Activated naive CD4-positive, alpha-beta T cell treated with anti-CD3 and anti-CD28 coated beads, Interleukin-2, amount 50 U/mL, for 72 hours (primary cell): ENCODE measurements around the gene PDGFRA. TPM values are rescaled to one million over a fixed set of nuclear protein-coding genes. Genes with fewer than 3 reads are reported as not detected.
"Not testable (repeated sequence)": the region's sequence is repeated elsewhere in the genome, so short reads cannot be mapped to it uniquely, and the experiment has no call there.

Experiments
- ATAC-seq, 2 donors: fragments of 150-1000 bp; cut with Tn5 transposase; 2 replicates each; pipeline ENCODE4 v1.10.0; 2021; ENCODE audit warnings: mild to moderate bottlenecking in 2 of 2, moderate library complexity in 2 of 2
- DNase-seq, 2 donors: peaks; one replicate each; pipeline ENCODE4 v3.0.0; 2021 to 2022; ENCODE audit warnings: low spot score in 2 of 2
- H3K27ac Mint-ChIP-seq, 2 donors: one replicate each; pipeline ENCODE4 v1.8.0; 2022; ENCODE audit warnings: mild to moderate bottlenecking in 2 of 2, mixed read lengths in 2 of 2
- H3K36me3 Mint-ChIP-seq, 2 donors: one replicate each; pipeline ENCODE4 v1.8.0; 2022; ENCODE audit warnings: mixed read lengths in 2 of 2
- H3K9me3 Mint-ChIP-seq, 2 donors: one replicate each; pipeline ENCODE4 v1.8.0; 2022; ENCODE audit warnings: mixed read lengths in 2 of 2
- total RNA-seq, 2 donors: library from RNA; stranded (reverse); gene quantifications; one replicate each; pipeline ENCODE4 v1.2.3, GENCODE V29; 2022

Gene PDGFRA
- total RNA-seq, 2 donors from 2014 or later = 0.41 TPM; not detected in 1

DNA sequence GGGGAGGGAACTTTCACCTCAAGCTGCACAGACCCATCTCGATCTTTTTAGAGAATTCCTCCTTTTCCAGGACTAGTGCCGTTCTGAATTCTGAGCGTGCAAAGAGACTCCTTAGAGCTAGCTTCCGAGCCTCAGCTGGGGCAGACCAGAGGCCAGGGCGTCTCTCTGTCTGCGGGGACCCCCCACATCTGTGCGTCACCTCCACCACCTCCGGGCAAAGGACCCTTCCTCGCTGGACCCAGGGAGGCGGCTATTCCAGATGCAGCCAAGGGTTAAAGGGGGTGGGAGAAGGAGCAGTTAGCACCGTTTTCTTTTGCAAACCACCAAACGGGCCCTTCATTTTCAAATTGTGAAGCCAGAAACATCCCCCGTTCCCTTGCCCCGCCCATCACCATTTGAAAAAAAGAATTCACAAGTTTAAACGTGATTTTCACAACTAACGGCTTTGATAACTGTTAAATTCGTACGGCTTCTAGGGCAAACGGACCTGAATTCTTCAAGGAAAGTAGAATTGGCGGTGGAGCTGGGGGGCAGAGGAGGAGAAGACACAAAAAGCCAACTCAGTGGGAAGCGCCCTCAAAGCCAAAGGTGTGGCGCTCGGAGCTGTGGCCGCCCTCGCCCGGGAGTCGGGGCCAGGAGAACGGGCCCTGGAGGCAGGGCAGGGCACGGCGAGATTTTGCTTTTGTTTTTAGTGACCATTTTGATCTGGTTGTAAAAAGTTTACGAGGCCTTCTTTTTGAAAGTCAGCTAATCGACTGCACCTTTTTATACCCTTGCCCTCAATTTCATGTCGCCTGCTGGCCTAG, 3.3 kb upstream of the PDGFRA start:
- Mint-ChIP-seq H3K27ac (no peak overlapping the region), H3K9me3 (no peaks in the 10 kb centered on the region), H3K36me3 (peaks cover 0 to 13% of the 10 kb centered on the region in 2 donors)
- DNase-seq = peak in 1 of 2 donors; percentile 9
- no peak for ATAC-seq

DNA sequence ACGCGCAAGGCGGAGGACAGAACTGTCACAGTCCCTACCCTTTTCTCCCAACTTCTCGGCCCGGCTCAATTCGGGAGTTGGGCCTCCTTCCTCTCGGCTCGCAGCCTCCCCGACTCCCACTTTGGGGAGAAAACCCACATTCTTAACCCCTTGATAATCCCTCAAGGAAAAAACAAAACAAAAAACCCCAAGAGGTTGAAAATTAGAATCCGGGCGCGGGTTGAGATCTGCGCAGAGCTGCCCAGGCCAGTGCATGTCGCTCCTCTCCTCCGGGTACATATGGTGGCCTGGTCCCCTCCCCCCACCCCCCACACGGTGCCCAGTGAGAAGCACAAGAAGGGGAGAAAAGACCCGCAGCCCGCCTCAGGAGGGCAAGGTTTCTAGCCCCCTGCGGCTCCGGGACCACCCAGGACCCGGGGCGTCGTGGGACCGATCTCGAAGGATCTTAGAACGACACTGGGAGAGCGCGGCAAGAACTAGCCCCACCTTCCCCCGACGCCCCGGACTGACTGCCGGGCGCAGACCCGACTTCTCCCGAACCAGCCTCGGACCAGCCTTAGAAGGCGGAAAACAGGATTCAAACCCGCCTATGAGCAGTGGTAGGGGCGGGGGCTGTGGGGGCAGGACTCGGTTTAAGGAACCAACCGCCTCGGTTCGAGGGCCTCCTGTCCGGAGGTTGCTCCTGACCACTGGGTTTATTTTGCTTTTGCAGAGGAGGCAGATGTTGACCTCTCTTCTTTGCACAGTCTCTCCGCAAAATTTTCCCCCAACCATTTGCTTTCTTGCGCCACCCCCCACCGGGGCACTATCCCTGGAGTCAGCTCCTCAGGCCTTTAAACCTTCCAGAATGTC, 2.5 kb upstream of the PDGFRA start:
- ATAC-seq = no peak
- DNase-seq = no peak
- Mint-ChIP-seq H3K36me3 (peaks cover 0 to 13% of the 10 kb centered on the region in 2 donors), H3K27ac (no peak overlapping the region), H3K9me3 (no peaks in the 10 kb centered on the region)

DNA sequence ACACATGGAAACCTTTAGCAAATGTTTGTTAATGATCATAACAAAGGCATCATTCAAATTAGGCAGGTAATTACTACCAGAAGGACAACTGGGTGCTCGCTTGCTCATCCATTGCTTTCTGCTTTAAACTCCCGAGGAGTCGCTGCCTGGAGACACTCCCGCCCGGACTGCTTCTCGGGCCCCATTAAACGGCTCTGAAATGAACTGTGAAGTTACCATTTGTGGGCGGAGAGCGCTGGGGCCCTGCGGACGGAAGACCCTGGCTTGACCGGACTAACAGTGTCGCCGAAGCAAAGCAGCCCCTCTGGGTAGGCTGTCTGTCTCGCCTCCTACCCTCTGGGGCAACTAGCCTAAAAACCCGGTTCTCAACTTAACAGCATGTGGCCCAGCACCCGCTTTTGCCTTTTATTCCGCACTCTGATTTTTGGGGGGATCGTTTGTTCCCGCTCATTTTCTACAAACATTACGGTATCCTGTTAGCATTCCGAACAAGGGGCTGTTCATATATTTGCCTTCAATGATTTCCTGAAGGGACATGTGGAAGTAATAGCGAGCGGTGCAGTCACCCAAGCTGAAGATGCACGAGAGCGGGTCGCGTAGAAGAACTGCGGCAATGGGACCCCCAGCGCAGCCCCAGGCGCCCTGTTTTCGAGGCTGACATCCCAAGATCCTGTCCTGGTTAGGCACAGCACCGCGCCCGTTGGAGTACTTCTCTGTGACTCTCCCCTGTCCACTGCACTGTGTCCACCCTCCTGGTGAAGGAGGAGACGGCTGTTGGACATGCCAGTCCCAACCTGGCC, 1.6 kb upstream of the PDGFRA start:
- peak in 1 of 2 donors; percentile 15 for DNase-seq
- peaks cover 0 to 13% of the 10 kb centered on the region in 2 donors for H3K36me3 Mint-ChIP-seq
- no peaks in the 10 kb centered on the region for H3K9me3 Mint-ChIP-seq
- H3K27ac Mint-ChIP-seq = no peak overlapping the region
- peak; percentile 20 to 26 for ATAC-seq

DNA sequence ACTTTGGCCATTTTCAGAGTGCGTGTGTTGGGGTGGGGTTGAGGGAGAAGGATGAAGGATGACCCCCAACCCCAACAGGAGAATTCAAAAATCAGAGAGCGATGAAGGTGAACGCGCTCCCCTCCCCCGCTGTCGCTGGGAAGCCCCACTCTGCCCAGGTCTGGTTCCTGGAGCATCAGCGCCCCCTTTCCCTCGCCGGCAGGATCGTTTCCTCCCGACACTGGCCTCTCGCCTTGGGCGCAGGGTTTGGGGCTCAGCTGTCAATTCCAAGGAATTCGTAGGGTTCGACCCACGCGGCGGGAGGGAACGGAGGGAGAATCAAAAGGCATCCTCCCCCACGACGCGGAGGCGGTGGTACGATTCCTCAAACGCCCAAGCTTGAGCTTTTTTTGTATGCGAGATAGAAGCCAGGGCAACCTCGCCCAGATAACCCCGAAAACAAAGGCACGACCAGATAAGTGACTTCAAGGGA, 1.0 kb upstream of the PDGFRA start:
- ATAC-seq (peak; percentile 44 to 70), DNase-seq (peak in 1 of 2 donors; percentile 71)
- Mint-ChIP-seq H3K9me3 (no peaks in the 10 kb centered on the region), H3K27ac (no peak overlapping the region), H3K36me3 (peaks cover 0 to 13% of the 10 kb centered on the region in 2 donors)

DNA sequence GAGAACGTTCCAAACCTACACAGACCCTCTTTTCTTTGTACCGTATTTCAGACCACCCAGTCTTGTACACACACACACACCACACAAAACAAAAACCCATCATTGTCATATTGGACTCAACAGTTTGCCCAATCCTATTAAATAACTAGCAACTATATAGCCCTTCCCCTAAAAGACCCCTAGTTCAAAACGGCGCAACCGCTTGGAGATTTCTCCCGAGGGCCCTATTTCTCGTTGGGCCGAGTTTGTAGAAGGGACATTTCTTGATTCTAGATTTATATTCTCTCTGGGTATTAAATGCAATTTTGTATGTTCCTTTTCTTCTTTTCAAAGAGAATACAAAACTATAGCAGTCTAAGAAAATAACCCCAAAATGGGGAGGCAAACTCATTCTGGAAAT, 547 bp upstream of the PDGFRA start:
- no peak overlapping the region for H3K27ac Mint-ChIP-seq
- H3K9me3 Mint-ChIP-seq = no peaks in the 10 kb centered on the region
- ATAC-seq = no peak
- H3K36me3 Mint-ChIP-seq = peaks cover 0 to 13% of the 10 kb centered on the region in 2 donors
- no peak for DNase-seq

DNA sequence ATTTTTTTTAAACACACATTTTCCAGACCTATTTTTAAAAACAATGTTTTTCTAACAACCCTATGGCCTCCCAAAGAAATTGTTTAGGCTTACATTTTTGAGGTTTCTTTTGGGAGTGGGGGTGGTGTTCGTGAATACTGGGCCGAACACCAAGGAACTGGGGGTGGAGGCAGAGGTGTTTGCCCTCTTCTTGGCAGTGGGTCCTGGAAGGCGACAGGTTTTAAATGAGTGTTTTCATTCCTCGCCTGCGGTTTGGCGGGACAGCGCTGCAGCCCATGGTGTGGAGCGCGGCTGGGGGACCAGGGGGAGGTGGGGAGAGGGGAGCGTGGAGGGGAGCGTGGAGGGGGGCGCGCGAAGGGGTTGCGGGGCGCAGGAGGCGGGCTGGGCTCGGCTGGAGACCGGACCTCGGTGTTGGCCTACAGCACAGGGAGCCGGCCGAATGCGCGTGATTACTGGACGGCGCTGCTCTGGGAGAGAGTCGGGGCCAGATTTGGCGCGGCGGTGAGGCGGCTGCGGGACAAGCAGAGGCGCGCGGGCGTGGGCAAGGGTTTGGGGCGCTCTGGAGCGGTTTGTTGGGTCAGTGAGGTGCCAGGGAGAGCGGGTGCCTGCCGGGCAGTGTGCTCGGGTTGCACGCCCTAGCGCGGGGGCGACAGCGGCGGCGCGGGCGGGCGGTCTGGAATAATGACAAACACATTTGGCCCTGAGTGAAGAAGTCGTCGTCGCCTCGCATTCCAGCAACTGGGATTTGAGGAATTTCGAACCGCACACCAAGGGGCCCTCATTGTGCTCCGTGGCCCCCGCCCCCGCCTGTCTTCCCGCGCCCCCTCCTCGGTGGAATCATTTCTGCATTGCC, 764 bp downstream of the PDGFRA start:
- DNase-seq (peak in 1 of 2 donors; percentile 5), ATAC-seq (no peak)
- Mint-ChIP-seq H3K36me3 (peaks cover 0 to 13% of the 10 kb centered on the region in 2 donors), H3K9me3 (no peaks in the 10 kb centered on the region), H3K27ac (no peak overlapping the region)

DNA sequence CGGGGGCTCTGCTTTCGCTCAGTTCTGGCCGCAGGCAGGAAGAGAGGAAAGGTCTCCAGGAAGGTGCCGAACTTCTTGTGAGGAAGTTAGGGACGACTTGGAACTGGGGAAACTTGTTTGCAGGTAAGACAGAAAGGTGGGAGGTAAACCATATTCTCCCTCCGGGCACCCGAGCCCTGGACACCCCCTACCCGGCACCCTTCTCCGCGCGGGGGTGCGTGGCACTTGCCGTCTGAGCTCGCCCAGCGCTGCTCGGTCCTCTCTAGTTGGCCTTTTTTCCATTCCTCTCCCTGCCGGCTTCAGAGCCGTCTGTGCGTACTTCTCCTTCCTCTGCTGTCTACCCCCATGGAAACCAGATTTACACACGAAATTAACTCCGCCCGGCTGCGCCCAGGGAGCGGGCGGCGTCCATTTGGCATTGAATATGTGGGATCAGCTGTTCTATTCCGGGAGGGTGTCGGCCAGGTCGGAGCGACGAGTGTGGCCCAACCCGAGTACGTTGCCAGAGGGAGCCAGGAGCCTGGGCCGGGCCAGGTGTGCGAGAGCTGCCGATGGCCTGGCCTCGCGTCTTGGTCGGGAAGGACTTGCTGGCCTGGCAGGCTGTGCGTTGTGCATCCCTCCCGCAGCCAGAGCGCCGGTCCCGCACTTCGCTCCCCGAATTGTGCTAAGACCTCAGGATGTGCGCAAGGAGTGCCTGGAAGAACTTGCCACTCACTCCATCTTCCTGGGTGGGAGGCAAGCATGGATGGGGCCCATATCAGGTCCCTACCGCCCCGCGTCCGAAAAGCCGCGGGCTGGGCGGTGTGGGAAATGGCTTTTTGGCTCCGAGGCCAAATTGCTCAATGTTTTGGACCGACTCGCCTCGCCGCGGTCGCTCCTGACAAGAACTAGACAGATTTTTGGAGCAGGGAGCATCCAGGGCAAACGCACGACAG, 1.7 kb downstream of the PDGFRA start:
- no peaks in the 10 kb centered on the region for H3K9me3 Mint-ChIP-seq
- no peak overlapping the region for H3K27ac Mint-ChIP-seq
- H3K36me3 Mint-ChIP-seq = peaks cover 0 to 13% of the 10 kb centered on the region in 2 donors
- DNase-seq (peak in 1 of 2 donors; percentile 20), ATAC-seq (no peak)

DNA sequence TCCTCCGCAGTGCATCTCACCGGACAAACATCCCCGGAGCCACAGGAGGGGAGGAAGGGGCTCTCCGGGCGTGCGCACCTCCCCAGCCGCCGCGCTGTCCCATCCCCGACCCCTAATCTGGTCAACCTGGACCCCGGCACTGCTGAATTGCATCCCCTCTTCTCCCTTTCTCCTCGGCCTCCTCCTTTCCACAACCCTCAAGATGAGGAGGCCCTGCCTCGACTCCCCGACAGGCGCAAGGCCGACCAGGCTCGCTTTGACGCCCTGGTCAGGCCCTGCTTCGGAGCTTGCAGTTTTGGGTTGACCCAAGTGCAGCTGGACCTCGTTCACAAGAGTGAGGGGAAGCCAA, 2.3 kb downstream of the PDGFRA start:
- H3K36me3 Mint-ChIP-seq = peaks cover 0 to 13% of the 10 kb centered on the region in 2 donors
- no peak overlapping the region for H3K27ac Mint-ChIP-seq
- H3K9me3 Mint-ChIP-seq = no peaks in the 10 kb centered on the region
- DNase-seq (peak in 1 of 2 donors; percentile 9), ATAC-seq (no peak)

DNA sequence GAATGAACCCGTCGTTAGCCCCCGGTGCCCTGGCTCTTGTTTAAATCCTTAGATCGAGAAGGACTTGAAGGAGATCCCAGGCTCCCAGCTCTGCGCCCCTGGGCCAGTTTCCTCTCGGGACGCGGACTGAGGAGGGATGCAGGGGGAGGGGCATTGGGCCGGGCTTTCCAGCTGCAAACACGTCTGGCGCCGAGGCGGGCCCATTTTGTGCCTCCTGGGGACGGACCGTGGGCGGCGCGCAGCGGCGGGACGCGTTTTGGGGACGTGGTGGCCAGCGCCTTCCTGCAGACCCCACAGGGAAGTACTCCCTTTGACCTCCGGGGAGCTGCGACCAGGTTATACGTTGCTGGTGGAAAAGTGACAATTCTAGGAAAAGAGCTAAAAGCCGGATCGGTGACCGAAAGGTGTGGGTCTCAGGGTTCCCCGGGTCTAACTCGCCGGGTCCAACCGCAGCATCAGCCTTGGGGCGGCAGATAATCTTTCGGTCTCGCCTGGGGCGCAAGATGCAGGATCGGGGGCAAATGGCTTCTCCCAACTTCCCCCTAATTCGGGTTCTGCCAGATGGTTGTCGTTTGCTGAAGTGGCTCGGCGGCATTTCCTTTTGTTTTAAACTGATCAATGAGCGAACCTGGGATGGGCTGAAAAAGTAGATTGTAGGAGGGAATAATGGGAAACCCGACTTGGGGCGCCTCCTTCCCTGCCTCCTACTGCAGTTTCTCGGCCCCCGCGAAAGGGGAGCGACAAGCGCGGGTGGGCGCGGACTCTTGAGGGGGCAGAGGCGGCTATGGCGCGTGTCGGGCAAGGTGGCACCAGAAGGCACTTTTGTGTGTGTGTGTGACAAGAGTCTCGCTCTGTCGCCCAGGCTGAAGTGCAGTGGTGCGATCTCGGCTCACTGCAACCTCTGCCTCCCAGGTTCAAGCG, 2.9 kb downstream of the PDGFRA start:
- H3K9me3 Mint-ChIP-seq = no peaks in the 10 kb centered on the region
- ATAC-seq (no peak), DNase-seq (peak in 1 of 2 donors; percentile 12)
- H3K36me3 Mint-ChIP-seq = peaks cover 0 to 11% of the 10 kb centered on the region in 2 donors
- peak overlapping the region in 1 of 2 donors; percentile 14 for H3K27ac Mint-ChIP-seq

DNA sequence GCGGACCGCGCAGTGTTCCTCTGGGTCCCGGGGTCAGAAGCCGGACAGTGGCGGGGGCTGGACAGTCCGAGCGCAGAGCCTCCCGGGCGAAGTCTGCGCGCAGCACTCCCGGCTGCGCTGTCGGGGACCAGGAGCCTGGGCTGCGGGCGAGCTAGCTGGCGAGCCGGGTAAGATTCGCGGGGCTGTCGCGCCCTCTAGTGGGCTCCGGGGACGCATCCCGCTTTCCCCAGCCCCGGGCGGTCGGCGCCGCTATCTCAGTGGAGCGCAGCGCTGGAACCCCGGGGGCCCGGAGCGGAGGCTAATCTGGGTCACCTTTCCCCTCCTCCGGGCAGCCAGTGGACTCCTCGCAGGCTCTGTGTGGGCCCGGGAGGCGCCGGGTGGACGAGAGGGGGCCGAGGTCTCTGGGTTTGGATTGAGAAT, 4.2 kb downstream of the PDGFRA start:
- Mint-ChIP-seq H3K27ac (no peak overlapping the region), H3K9me3 (no peaks in the 10 kb centered on the region), H3K36me3 (peaks cover 0 to 7% of the 10 kb centered on the region in 2 donors)
- DNase-seq = peak; percentile 73 to 86
- ATAC-seq = peak; percentile 92 to 93

DNA sequence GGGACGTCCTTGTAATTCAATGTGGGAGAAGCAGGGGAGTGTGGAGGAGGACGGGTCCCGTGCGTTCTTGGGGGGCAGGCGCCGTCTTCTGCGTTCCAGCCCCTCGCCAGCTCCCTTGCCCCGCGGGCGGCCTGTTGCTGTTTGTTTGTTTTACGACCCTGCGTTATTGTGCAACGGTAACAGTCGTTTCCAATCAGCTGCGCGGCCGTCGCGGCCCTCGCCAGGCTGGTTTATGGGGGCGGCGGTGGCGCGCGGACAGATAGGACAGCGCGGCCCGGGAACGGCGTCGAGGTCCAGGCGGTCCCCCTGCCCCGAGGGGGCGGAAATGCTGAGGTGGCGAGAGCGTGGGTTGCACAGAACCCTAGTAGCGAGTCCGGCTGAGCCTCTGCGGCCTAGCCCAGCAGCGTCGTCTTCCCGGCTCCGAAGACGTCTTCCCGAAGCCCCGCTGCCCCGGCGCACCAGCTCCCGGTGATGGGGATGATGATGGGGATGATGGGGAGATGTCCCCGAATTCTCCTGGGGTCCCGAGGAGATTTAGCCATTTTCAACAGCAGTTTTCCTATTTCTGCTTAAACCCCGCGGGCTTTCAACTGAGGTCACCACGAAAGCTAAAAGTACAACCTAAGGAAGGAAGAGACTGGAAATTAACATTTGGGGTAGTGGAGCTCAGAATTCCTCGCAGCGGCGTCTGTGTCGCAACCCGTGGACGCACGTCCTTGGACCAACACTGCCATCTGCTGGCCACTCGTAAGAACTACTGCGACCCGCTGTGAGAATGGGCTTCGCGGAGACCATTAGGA, 4.8 kb downstream of the PDGFRA start:
- H3K36me3 Mint-ChIP-seq = peaks cover 0 to 7% of the 10 kb centered on the region in 2 donors

DNA sequence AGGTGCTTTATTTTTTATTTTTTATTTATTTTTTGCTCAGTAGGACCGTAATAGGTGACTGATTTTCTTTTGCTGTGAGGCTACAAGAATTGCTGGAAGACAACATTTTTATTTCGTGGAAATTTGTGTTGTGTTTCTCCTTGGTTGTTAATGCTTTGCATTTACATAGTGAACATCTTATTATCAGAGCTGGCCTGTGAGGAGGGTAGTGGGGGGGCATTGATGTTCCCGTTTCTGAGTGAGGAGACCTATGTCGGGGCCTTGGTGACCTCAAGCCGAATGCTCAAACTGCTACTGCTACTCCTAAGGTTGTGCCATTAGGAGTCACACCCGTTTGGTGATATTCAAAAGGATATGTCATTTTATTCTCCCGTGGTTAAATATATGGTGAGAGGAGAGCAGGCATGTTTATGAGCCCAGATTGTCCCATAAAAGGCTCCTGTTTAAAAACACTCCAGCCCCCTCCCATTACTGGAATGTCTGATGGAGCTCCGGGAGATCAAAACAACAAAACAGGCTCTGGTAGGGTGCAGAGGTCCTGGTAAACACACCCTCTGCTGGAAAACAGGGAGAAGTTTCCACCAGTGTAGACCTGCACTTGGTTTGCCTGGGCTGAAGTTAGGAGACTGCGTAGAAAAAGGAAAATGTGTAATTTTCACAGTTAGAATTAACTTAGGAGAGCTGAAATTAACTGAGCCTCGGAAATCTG, 5.6 kb downstream of the PDGFRA start:
- Mint-ChIP-seq H3K27ac (no peak overlapping the region), H3K9me3 (no peaks in the 10 kb centered on the region), H3K36me3 (no peaks in the 10 kb centered on the region)
- ATAC-seq (no peak), DNase-seq (no peak)

More for the DNA sequence above, 4.8 kb downstream of the PDGFRA start:
- ATAC-seq (peak; percentile 30 to 39), DNase-seq (peak in 1 of 2 donors; percentile 70)
- Mint-ChIP-seq H3K9me3 (no peaks in the 10 kb centered on the region), H3K27ac (no peak overlapping the region)

DNA sequence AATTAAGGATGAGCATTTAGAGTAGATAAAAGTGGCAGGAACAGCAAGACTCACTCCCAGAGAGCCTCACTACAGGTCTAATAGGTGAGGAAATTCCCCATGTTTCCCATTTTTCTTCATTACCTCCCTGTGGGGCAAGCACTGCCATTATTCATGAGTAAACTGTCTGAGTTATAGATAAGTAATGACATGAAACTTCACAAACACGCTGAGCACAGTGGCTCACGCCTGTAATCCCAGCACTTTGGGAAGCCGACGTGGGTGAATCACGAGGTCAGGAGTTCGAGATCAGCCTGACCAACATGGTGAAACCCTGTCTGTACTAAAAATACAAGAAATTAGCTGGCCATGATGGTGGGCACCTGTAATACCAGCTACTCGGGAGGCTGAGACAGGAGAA, 7.2 kb downstream of the PDGFRA start:
- H3K36me3 Mint-ChIP-seq, DNase-seq, ATAC-seq, H3K27ac Mint-ChIP-seq, H3K9me3 Mint-ChIP-seq: not testable (repeated sequence)
